GM23338 (cell line): ENCODE data around the gene NOP58.

ENCODE experiments used
- POLR2AphosphoS5 ChIP-seq: IDR thresholded peaks from 2 replicates; pipeline ENCODE4 v1.6.1; 2016; ENCODE audit warnings: antibody characterized with exemption, low read depth
- ZNF114 ChIP-seq: fragments of 250-450 bp; sonication (Bioruptor Pico); IDR thresholded peaks from 2 replicates; pipeline ENCODE4 v1.5.0; 2020; ENCODE audit warnings: mild to moderate bottlenecking, moderate library complexity
- TF ChIP-seq, protein P1 (sequence below), 2 experiments: fragments of 200-600 bp in 1 of 2; sonication (generic) in 1 of 2; conservative IDR thresholded peaks; 2 replicates each; pipeline versions ENCODE4 v1.5.1 to v1.6.1; 2016 to 2017; ENCODE audit warnings: antibody characterized with exemption in 2 of 2, low read depth in 2 of 2, mild to moderate bottlenecking in 2 of 2, moderate library complexity in 1 of 2

DNA sequence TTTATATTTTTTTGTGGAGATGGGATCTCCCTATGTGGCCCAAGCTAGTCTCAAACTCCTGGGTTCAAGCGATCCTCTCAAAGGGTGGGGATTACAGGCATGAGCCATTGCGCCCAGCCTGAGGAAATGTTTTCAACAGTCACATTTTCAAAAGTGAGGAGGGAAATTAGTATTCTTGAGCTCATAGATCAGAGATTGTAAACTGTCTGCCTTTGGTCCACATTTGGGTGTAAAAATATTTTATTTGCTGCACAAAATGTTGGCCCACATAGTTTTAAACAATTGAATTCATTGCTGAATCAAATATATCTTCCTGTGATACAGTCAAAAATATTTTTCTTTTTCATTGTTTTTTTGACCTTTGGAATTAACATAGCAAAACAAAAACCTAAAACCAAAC is 48.6 kb downstream of the NOP58 start:
- TF ChIP-seq ZNF114 (CRISPR knock-in tag) (no peak), POLR2AphosphoS5 (no peak)
- TF ChIP-seq, protein P1, sequence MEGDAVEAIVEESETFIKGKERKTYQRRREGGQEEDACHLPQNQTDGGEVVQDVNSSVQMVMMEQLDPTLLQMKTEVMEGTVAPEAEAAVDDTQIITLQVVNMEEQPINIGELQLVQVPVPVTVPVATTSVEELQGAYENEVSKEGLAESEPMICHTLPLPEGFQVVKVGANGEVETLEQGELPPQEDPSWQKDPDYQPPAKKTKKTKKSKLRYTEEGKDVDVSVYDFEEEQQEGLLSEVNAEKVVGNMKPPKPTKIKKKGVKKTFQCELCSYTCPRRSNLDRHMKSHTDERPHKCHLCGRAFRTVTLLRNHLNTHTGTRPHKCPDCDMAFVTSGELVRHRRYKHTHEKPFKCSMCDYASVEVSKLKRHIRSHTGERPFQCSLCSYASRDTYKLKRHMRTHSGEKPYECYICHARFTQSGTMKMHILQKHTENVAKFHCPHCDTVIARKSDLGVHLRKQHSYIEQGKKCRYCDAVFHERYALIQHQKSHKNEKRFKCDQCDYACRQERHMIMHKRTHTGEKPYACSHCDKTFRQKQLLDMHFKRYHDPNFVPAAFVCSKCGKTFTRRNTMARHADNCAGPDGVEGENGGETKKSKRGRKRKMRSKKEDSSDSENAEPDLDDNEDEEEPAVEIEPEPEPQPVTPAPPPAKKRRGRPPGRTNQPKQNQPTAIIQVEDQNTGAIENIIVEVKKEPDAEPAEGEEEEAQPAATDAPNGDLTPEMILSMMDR (conservative IDR thresholded peaks at IDR 0.05; ENCODE audit: low read depth in 2 of 2): no peak
